T-helper 1 cell treated with Interleukin-12 subunit alpha and Interleukin-12 subunit beta and Interleukin-4 antibody, amounts not matched to agents 30 μg/mL and 1 μg/mL, for 36 hours (primary cell): Measurements from ENCODE around the gene SEZ6L.

Experiments
- H3K27ac Mint-ChIP-seq: one replicate; pipeline ENCODE4 v1.8.0; 2021; ENCODE audit warnings: mild to moderate bottlenecking, mixed read lengths
- H3K27me3 Mint-ChIP-seq: one replicate; pipeline ENCODE4 v1.8.0; 2021; ENCODE audit warnings: low read depth, mixed read lengths
- H3K36me3 Mint-ChIP-seq: one replicate; pipeline ENCODE4 v1.8.0; 2021; ENCODE audit warnings: low read depth, mixed read lengths
- H3K4me1 Mint-ChIP-seq: one replicate; pipeline ENCODE4 v1.8.0; 2021; ENCODE audit warnings: low read depth, mixed read lengths
- H3K4me3 Mint-ChIP-seq: one replicate; pipeline ENCODE4 v1.8.0; 2021; ENCODE audit warnings: mild to moderate bottlenecking, moderate library complexity, mixed read lengths
- H3K9me3 Mint-ChIP-seq: one replicate; pipeline ENCODE4 v1.8.0; 2021; ENCODE audit warnings: mixed read lengths

The SEZ6L gene

DNA sequence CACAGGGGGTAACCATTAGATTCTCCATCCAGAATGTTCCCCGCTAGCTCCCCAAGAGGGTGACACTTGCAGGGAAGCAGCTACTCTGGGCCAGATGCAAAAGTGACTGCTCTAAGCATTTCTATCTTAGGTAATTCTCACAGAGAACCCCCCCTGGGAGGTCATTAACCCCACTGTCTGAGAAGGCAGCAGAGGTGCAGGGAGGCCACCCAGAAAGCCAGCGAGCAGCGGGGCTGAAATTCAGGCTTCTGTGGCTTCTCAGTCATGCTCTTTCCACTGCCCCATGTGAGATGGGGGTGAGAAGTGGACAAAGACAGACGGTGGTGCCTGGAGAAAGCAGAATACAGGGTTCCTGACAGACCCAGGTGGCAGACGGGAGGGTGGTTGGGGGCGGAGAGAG, 145.4 kb downstream of the SEZ6L start:
- Mint-ChIP-seq H3K9me3 (no peaks in the 10 kb centered on the region), H3K4me1 (no peaks in the 10 kb centered on the region), H3K4me3 (no peak overlapping the region), H3K36me3 (no peaks in the 10 kb centered on the region), H3K27me3 (peaks cover 11% of the 10 kb centered on the region), H3K27ac (no peak overlapping the region)

DNA sequence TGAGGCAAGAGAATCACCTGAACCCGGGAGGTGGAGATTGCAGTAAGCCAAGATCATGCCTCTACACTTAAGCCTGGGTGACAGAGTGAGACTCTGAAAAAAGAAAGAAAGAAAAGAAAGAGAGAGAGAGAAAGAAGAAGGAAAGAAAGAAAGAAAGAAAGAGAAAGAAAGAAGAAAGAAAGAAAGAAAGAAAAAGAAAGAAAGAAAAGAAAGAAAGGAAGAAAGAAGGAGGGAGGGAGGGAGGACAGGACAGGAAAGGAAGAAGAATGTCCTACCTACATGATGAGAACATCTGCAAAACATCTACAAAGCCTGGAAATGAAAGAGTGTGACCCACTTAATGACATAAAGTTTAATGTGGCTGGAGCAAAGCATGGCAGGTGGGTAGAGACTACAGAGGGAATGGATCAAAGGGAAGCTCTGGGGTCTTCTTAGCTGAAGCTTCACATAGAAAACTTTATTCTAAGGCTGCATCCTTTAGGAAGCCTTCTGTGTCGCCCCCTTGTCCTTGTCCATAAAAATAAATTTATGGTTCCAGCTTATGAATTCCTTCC, 147.5 kb downstream of the SEZ6L start:
- Mint-ChIP-seq H3K4me3 (no peak overlapping the region), H3K4me1 (no peaks in the 10 kb centered on the region), H3K9me3 (no peaks in the 10 kb centered on the region), H3K27me3 (peaks cover 11% of the 10 kb centered on the region), H3K36me3 (no peaks in the 10 kb centered on the region), H3K27ac (no peak overlapping the region)

DNA sequence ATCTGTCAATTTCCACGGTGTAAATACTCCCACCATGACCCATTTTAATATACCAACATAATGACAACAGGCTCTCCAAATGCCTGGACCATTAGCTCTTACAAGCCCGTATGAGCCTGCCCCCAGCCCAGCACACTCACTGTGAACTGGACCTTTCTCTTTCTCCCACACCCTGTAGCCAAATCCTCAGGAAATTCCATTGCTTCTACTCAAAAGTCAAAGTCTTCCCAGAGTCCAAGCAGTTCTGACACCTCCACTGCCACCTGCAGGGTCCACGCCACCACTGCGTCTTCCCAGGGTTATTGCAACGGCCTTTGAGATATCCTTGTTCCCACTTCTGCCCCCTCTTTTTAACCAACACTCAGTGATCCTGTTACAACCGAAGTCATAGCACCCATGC, 149.7 kb downstream of the SEZ6L start:
- H3K27ac Mint-ChIP-seq = no peak overlapping the region
- no peaks in the 10 kb centered on the region for H3K4me1 Mint-ChIP-seq
- peaks cover 11% of the 10 kb centered on the region for H3K27me3 Mint-ChIP-seq
- no peaks in the 10 kb centered on the region for H3K36me3 Mint-ChIP-seq
- no peaks in the 10 kb centered on the region for H3K9me3 Mint-ChIP-seq
- no peak overlapping the region for H3K4me3 Mint-ChIP-seq

DNA sequence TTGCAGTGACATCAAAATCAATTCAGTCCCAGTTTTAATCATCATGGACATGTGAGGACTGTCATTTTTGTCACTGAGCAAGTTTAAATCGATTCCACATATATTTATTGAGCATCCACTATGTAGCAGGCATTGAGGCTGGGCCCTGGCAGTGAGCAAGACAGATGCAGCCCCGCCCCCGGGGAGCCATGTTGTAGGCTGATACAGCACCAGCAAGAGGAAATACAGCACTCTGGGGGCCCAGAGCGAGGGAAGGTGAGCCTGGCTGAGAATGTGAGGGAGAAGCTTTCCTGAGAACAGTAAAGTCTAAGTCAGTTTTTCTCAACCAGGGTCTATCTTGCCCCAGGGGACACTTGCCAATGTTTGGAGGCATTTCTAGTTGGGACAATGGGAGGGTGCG, 151.2 kb downstream of the SEZ6L start:
- Mint-ChIP-seq H3K9me3 (no peaks in the 10 kb centered on the region), H3K36me3 (no peaks in the 10 kb centered on the region), H3K4me3 (no peak overlapping the region), H3K4me1 (no peaks in the 10 kb centered on the region), H3K27me3 (peaks cover 15% of the 10 kb centered on the region), H3K27ac (no peak overlapping the region)

DNA sequence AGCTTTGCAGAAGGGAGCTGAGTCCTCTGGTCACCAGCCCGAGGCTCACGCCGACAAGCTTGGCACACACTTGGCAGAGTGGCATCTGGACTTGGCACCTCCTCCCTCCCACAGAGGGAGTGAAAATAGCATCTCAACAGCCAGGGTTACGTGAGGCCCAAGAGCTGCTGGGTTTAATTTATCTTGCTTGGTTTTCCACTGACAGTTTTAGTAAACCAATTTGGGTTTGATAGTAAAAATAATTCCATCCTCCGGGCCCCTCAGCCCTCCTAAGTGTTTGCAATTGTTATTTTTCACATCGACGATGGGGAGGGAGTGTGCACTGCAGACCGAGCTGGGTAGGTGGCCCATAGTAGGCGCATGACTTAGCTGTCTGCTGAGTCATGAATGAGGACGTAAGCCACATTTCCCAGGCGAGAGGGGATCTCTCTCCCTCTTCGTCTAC, 152.2 kb downstream of the SEZ6L start:
- no peak overlapping the region for H3K27ac Mint-ChIP-seq
- no peaks in the 10 kb centered on the region for H3K4me1 Mint-ChIP-seq
- no peak overlapping the region for H3K4me3 Mint-ChIP-seq
- peaks cover 11% of the 10 kb centered on the region for H3K27me3 Mint-ChIP-seq
- no peaks in the 10 kb centered on the region for H3K9me3 Mint-ChIP-seq
- no peaks in the 10 kb centered on the region for H3K36me3 Mint-ChIP-seq

DNA sequence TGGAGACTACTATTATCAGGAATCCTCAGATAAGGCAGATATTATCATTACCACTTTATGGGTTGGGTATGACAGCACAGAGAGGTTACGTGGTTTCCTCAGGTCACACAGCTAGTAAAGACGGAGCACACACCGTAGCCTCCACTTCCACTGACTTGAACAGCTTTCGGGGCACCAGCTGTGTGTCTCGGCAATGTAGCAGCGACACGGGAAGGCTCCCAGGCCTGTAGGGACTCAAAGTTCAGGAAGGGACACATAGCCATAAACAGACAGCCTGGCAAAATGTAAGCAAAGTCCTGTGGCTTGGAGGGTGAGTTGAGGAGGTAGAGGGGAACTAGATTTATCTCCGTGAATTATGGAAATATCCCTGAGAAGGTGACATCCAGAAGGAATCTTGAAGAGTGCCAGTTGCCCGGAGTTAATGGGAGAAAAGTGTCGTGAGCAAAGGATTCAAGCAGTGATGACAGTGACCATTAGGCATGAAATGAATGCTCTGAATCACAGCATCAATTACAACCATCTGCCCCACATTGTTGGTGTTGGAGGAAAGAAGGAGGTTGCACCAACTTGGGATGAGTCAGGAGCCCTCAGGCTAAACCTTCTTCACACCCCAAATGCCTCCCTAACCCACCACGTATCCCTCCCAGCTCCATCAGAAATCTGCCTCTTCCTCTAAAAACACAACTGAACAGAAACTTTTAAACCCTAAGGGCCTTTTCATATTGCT, 153.1 kb downstream of the SEZ6L start:
- H3K27ac Mint-ChIP-seq = no peak overlapping the region
- no peaks in the 10 kb centered on the region for H3K4me1 Mint-ChIP-seq
- H3K36me3 Mint-ChIP-seq = no peaks in the 10 kb centered on the region
- H3K9me3 Mint-ChIP-seq = no peaks in the 10 kb centered on the region
- peaks cover 7% of the 10 kb centered on the region for H3K27me3 Mint-ChIP-seq
- H3K4me3 Mint-ChIP-seq = no peak overlapping the region

DNA sequence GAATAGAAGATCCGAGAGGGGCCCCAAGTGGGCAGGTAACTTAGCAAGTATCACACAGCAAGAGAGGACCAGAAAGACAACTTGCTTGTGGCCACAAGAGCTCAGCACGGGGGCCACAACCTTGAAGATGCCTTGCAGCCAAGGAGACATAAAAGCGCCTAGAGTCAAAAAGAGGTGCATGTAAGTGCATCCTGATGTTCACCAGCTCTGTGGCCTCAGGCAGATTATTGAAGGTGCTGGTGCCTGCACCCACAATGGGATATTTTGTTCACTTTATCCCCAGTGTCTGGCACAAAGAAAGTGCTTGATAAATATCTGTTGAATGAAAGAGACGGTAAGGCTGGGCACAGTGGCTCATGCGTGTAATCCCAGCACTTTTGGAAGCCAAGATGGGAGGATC, 153.8 kb downstream of the SEZ6L start:
- Mint-ChIP-seq H3K36me3 (no peaks in the 10 kb centered on the region), H3K27ac (no peak overlapping the region), H3K4me1 (no peaks in the 10 kb centered on the region), H3K27me3 (peaks cover 7% of the 10 kb centered on the region), H3K4me3 (no peak overlapping the region), H3K9me3 (no peaks in the 10 kb centered on the region)

DNA sequence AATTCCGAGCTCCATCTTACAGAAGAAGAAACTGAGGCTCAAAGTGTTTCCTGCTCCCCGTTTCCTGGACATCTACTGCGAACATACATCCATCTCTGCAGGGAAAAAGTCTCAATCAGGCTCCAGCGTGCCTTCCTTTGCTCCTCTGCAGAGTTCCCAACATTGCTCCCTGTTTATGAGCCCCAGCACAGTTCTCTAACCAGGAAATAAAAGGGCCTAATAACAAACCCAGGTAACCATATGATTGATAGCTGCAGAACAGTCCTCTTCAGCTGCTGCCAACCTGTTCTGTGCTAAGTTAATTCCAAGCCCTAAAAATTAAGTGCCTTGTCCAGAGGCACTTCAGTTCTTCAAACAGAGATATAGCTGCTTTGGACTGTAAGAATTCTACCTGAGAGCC, 154.9 kb downstream of the SEZ6L start:
- Mint-ChIP-seq H3K36me3 (no peaks in the 10 kb centered on the region), H3K4me3 (no peak overlapping the region), H3K4me1 (no peaks in the 10 kb centered on the region), H3K9me3 (no peaks in the 10 kb centered on the region), H3K27ac (no peak overlapping the region), H3K27me3 (peaks cover 7% of the 10 kb centered on the region)

DNA sequence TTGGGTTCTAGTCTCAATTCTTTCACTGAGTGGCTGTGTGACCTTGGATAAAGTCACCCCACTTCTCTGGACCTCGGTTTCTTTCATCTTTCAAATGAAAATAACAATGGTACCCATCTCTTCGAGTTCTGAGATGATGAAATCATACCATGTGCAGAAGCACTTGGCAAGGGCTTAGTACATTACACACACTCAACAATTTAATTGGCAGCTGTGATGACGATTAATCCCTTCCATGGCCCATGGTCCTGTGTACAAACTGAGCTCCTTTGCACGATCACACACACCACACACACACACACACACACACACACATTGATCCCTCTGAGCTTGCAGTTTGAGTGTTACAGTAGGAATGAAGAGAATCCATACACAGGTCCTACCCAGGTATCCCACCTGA, 156.4 kb downstream of the SEZ6L start:
- Mint-ChIP-seq H3K27me3 (peaks cover 8% of the 10 kb centered on the region), H3K9me3 (no peaks in the 10 kb centered on the region), H3K4me1 (no peaks in the 10 kb centered on the region), H3K36me3 (no peaks in the 10 kb centered on the region), H3K27ac (no peak overlapping the region), H3K4me3 (no peak overlapping the region)

DNA sequence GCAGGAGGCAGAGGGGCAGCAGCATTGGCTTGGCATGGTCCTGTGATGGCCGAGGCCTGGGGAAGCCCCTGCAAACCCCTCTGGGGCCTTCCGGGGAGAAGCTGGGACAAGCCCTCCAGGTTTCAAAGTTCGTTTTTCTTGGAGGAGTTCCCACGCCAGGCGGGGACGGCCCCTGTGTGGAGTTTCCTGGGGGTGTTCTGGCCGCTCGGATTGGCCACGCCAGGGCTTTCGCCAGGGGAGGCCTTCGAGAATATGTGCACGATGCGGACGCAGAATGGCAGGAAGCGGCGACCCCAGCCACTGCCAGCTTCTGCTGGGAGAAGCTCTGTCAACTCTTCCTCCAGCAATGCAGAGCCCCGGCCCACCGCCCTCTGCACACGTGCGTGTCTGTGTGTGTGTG, 157.5 kb downstream of the SEZ6L start:
- Mint-ChIP-seq H3K9me3 (no peaks in the 10 kb centered on the region), H3K36me3 (no peaks in the 10 kb centered on the region), H3K4me1 (no peaks in the 10 kb centered on the region), H3K27me3 (peaks cover 16% of the 10 kb centered on the region), H3K4me3 (no peak overlapping the region), H3K27ac (no peak overlapping the region)

DNA sequence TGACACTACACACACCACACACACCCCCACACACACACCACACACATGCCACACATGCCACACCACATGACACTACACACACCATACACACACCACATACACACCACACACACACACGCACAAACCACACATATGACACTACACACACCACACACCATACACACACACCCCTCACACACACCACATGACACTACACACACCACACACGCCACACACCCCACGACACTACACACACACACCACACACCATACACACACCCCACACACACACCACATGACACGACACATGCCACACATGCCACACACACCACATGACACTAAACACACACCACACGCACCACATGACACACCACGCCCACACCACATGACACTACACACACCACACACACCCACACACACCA, 158.0 kb downstream of the SEZ6L start:
- peak overlapping the region; percentile 5 for H3K27ac Mint-ChIP-seq
- H3K9me3 Mint-ChIP-seq = no peaks in the 10 kb centered on the region
- no peak overlapping the region for H3K4me3 Mint-ChIP-seq
- no peaks in the 10 kb centered on the region for H3K4me1 Mint-ChIP-seq
- peaks cover 16% of the 10 kb centered on the region for H3K27me3 Mint-ChIP-seq
- H3K36me3 Mint-ChIP-seq = no peaks in the 10 kb centered on the region

DNA sequence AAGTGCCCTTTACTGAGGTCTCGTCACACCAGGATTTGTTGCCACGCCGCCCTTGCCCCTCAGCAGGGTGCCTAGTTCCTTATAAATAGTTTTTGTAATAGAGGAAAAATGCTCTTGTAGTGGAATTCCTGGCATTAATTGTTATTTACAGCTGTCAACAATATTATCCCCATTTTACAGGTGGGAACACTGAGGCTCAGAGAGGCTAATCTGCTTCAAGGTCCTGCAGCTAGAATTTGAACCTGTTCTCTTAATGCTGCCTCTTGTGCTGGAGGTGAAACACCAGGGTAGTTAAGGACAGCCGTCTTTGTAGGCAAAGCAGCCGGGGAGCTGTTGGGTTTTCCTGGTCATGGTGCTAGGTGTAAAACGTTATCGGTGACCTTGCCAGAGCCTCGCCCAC, 159.0 kb downstream of the SEZ6L start:
- H3K36me3 Mint-ChIP-seq = no peaks in the 10 kb centered on the region
- peaks cover 16% of the 10 kb centered on the region for H3K27me3 Mint-ChIP-seq
- no peak overlapping the region for H3K27ac Mint-ChIP-seq
- no peaks in the 10 kb centered on the region for H3K4me1 Mint-ChIP-seq
- H3K4me3 Mint-ChIP-seq = no peak overlapping the region
- no peaks in the 10 kb centered on the region for H3K9me3 Mint-ChIP-seq

DNA sequence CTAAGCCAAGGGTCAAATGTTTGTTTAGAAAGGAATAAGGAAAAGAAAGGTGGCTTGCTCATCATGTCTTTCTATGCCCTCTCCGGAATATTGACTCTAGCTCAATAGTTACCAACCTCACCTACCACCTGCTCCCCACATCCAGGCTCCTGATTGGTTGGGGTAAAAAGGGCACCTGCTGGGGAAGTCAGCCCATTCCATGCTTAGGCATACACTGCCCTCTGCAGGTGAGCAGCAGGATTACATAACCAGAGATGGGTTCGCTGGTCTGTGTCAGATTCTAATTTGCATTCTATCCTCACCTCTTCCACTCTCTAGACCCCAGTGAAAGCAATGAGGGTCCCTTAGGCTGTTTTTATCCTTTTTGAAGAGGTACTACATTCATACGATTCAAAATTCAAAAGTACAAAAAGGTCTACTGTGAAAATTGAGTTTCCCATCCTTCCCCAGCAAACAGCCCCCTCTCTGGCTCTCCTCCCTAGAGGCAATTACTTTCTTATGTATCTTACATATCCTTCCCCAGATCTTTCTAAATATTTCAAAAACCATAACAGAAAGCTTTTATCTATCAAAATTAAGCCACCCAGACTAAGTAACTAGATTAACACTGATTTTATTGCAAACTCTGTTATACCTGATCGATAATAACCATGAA, 161.8 kb downstream of the SEZ6L start:
- H3K27ac Mint-ChIP-seq = no peak overlapping the region
- H3K9me3 Mint-ChIP-seq = no peaks in the 10 kb centered on the region
- H3K36me3 Mint-ChIP-seq = no peaks in the 10 kb centered on the region
- no peaks in the 10 kb centered on the region for H3K4me1 Mint-ChIP-seq
- H3K27me3 Mint-ChIP-seq = peaks cover 20% of the 10 kb centered on the region
- no peak overlapping the region for H3K4me3 Mint-ChIP-seq

DNA sequence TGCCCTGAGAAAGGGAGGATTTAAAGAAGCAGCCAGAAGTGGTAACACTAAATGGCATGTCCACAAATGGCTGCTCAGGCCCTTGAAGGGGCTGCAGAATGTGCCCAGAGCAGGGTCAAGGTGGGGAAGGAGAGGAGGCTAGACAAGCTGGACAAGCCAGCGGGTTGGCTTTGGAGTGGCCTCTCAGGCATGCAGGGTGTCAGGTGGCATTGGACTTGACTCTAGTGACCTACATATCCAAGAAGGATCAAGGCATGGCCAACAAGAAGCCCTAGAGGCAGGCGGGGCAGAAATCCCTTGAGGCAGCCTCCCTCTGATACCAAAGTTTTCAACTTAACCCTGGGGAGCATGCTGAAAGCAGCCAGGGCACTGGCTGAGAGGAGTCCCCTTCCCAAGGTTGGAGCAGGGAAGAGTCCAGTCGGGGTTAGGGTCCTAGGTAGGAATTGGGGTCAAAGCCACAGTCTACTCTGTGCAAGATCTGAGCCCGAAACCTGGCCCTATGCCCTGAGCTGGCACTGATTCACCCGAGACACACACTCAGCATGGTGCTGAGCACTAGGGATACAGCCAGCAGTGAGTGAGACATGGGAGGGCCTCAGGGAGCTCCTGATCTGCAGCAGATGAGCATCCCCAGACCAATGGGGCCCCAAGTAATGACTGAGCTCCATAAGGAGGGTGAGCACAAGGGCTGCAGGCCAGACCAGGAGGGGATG, 164.0 kb downstream of the SEZ6L start:
- no peaks in the 10 kb centered on the region for H3K4me1 Mint-ChIP-seq
- no peaks in the 10 kb centered on the region for H3K36me3 Mint-ChIP-seq
- peaks cover 26% of the 10 kb centered on the region for H3K27me3 Mint-ChIP-seq
- H3K27ac Mint-ChIP-seq = no peak overlapping the region
- H3K4me3 Mint-ChIP-seq = no peak overlapping the region
- no peaks in the 10 kb centered on the region for H3K9me3 Mint-ChIP-seq

DNA sequence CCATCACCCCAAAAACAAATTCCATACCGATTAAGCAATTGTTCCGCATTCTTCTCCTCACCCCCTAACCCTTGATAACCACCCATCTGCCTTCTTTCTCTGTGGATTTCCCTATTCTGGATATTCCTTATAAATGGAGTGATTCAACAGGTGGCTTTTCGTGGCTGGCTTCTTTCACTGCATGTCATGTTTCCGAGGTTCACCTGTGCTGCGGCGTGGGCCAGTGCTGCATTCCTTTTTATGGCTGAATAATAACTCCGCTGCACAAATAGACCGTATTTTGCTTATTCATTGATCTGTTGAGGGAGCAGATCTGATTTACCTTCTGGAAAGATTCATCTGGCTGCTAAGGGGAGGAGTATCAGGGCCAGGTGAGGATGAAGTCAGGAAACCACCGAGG, 165.0 kb downstream of the SEZ6L start:
- no peak overlapping the region for H3K4me3 Mint-ChIP-seq
- H3K9me3 Mint-ChIP-seq = no peaks in the 10 kb centered on the region
- H3K36me3 Mint-ChIP-seq = no peaks in the 10 kb centered on the region
- H3K4me1 Mint-ChIP-seq = no peaks in the 10 kb centered on the region
- H3K27me3 Mint-ChIP-seq = peaks cover 31% of the 10 kb centered on the region
- no peak overlapping the region for H3K27ac Mint-ChIP-seq
